Left lung (tissue), 10 donors: ENCODE data around the gene SYNGR1. TPM values are rescaled to one million over a fixed set of nuclear protein-coding genes. Genes with fewer than 3 reads are reported as not detected.

Experiments
- ATAC-seq: fragments of 200-7000 bp; cut with Tn5 transposase; one replicate; pipeline ENCODE4 v1.9.1; 2020; ENCODE audit warnings: moderate library complexity
- DNase-seq, 4 donors: peaks; one replicate each; pipeline ENCODE4 v3.0.0-alpha.2; 2013 to 2020
- H3K27ac ChIP-seq, 2 donors: fragments of 200-600 bp; sonication (generic) in 1 of 2; one replicate each; pipeline versions ENCODE4 v1.5.0 to v1.8.0; 2020 to 2021
- H3K27me3 ChIP-seq, 2 donors: fragments of 200-600 bp; sonication (generic) in 1 of 2; one replicate each; pipeline versions ENCODE4 v1.5.0 to v1.8.0; 2020 to 2021
- H3K36me3 ChIP-seq, 2 donors: fragments of 200-600 bp; sonication (generic) in 1 of 2; one replicate each; pipeline versions ENCODE4 v1.5.0 to v1.8.0; 2020 to 2021
- H3K4me1 ChIP-seq, 2 donors: fragments of 200-600 bp; one replicate each; pipeline ENCODE4 v1.8.0; 2021
- H3K4me3 ChIP-seq, 2 donors: fragments of 200-600 bp; sonication (generic) in 1 of 2; one replicate each; pipeline versions ENCODE4 v1.5.0 to v1.8.0; 2020 to 2021; ENCODE audit warnings: mild to moderate bottlenecking in 1 of 2
- H3K9me3 ChIP-seq, 2 donors: fragments of 200-600 bp; sonication (generic) in 1 of 2; one replicate each; pipeline versions ENCODE4 v1.5.0 to v1.8.0; 2020 to 2021
- intact Hi-C, 2 donors: fragments of 100-400 bp; cut with DNase I; formaldehyde crosslinking; loops; one replicate each; pipeline versions ENCODE4 v1.11.2 to v1.14.2; 2022
- polyA plus RNA-seq, 6 donors: library from polyadenylated mRNA; unstranded; fragments of 120-200 nt; gene quantifications; one replicate each; pipeline ENCODE4 v1.2.1, GENCODE V29; 2013; ENCODE audit not compliant: insufficient read length in 6 of 6
- total RNA-seq, 2 donors: library from RNA; stranded (reverse); fragmentation: NEBNext Ultra II Directional; extraction: Animal tissue kit (Norgen Biotek cat#: 25700); gene quantifications; one replicate each; pipeline ENCODE4 v1.2.1, GENCODE V29; 2021
- TF ChIP-seq, protein P1 (sequence below), 2 donors: fragments of 200-600 bp; sonication (generic) in 1 of 2; IDR thresholded peaks; one replicate each; pipeline versions ENCODE4 v1.5.0 to v1.8.0; 2021; ENCODE audit warnings: antibody characterized with exemption in 2 of 2
- donor health status: DM: no; HTN: yes; CAD: no.
- donor health status: DM: no; HTN: no; CAD: no.

Gene SYNGR1
- total and polyA plus RNA-seq, 8 donors = 5.5 to 32.0 (median 26.5) TPM

DNA sequence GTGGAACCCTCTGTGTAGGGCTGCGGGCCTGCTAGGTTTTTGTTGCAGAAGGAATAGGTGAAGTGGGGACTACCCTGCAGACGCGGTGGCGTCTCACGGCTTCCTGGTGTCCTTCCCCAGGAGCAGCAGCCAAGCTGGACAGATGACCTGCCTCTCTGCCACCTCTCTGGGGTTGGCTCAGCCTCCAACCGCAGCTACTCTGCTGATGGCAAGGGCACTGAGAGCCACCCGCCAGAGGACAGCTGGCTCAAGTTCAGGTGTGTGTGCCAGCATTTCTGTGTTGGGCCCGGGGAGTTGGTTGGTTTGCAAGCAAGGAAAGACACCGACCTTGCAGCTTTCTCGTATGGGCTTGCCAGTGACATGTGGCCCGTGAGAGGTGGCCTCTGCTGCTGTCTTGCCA, 65.1 kb downstream of the SYNGR1 start:
- DNase-seq = peak in 1 of 4 donors; percentile 62
- Histone ChIP-seq H3K27ac (no peak overlapping the region), H3K27me3 (no peaks in the 10 kb centered on the region), H3K4me1 (peaks cover 0 to 36% of the 10 kb centered on the region in 2 donors), H3K4me3 (no peak overlapping the region), H3K36me3 (peaks cover 0 to 51% of the 10 kb centered on the region in 2 donors), H3K9me3 (no peaks in the 10 kb centered on the region)
- TF ChIP-seq, protein P1, sequence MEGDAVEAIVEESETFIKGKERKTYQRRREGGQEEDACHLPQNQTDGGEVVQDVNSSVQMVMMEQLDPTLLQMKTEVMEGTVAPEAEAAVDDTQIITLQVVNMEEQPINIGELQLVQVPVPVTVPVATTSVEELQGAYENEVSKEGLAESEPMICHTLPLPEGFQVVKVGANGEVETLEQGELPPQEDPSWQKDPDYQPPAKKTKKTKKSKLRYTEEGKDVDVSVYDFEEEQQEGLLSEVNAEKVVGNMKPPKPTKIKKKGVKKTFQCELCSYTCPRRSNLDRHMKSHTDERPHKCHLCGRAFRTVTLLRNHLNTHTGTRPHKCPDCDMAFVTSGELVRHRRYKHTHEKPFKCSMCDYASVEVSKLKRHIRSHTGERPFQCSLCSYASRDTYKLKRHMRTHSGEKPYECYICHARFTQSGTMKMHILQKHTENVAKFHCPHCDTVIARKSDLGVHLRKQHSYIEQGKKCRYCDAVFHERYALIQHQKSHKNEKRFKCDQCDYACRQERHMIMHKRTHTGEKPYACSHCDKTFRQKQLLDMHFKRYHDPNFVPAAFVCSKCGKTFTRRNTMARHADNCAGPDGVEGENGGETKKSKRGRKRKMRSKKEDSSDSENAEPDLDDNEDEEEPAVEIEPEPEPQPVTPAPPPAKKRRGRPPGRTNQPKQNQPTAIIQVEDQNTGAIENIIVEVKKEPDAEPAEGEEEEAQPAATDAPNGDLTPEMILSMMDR (IDR thresholded peaks at IDR 0.05) = no peak
- intact Hi-C loops = no loop called here
- no peak for ATAC-seq

DNA sequence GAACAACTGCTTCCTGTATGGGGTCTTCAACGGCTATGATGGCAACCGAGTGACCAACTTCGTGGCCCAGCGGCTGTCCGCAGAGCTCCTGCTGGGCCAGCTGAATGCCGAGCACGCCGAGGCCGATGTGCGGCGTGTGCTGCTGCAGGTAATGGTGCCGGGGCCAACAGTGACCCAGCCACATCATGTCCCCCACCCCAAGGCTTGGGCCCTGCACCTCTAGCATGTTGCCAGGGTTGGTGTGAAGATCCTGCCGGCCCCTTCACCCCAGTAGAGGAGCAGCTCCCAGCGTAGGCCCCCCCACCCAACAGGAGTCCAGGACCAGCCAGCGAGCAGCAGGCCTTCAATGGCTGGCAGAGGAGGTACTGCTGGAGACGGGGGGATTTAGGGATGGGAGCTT, 65.7 kb downstream of the SYNGR1 start:
- ATAC-seq = no peak
- H3K27ac ChIP-seq = no peak overlapping the region
- H3K4me3 ChIP-seq = no peak overlapping the region
- DNase-seq = peak in 1 of 4 donors; percentile 59
- peaks cover 0 to 33% of the 10 kb centered on the region in 2 donors for H3K4me1 ChIP-seq
- TF ChIP-seq, protein P1 (IDR thresholded peaks at IDR 0.05) = no peak
- H3K36me3 ChIP-seq = peaks cover 0 to 57% of the 10 kb centered on the region in 2 donors
- H3K9me3 ChIP-seq = no peaks in the 10 kb centered on the region
- no peaks in the 10 kb centered on the region for H3K27me3 ChIP-seq
- intact Hi-C loops = no loop called here

DNA sequence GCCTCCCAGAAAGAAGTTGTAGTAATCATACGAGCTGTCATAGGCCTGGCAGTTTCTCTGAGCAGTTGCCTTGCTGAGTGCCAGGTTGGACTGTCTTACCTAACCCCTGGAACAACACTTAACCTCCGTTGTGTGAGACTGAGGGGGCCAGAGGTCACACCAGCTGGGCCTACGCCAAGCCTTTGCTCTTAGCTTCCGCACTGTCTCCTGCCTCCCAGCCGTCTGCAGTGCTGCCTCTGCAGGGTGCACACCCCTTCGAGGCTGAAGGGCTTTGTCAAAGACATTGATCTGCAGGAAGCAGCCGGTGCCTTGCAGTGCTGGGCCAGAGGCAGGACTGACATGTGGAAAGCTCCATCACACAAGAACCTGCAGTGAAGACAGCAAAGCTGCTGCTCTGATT, 66.5 kb downstream of the SYNGR1 start:
- Histone ChIP-seq H3K4me3 (no peak overlapping the region), H3K27me3 (no peaks in the 10 kb centered on the region), H3K36me3 (peaks cover 0 to 61% of the 10 kb centered on the region in 2 donors), H3K9me3 (no peaks in the 10 kb centered on the region), H3K4me1 (peaks cover 0 to 25% of the 10 kb centered on the region in 2 donors), H3K27ac (no peak overlapping the region)
- DNase-seq (peak in 1 of 4 donors; percentile 60), ATAC-seq (no peak)
- intact Hi-C loops = no loop called here
- TF ChIP-seq, protein P1 (IDR thresholded peaks at IDR 0.05) = no peak

DNA sequence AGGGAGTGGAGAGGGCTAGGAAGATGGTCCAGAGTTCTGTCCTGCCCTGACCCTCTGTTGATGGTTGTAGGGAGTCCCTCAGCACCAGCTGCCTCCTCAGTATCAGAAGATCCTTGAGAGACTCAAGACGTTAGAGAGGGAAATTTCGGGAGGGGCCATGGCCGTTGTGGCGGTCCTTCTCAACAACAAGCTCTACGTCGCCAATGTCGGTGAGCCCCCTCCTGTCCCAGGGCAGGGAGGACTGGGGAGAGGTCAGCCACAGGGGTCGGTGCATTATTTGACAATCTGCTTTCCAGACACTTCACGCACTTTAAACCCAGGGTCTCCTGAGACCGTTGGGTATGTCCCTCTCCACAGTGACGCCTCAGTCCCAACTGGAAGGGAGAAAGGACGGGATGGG, 67.8 kb downstream of the SYNGR1 start:
- no peak for ATAC-seq
- Histone ChIP-seq H3K27me3 (no peaks in the 10 kb centered on the region), H3K9me3 (no peaks in the 10 kb centered on the region), H3K4me1 (peaks cover 0 to 11% of the 10 kb centered on the region in 2 donors), H3K27ac (no peak overlapping the region), H3K36me3 (peaks cover 0 to 74% of the 10 kb centered on the region in 2 donors), H3K4me3 (no peak overlapping the region)
- TF ChIP-seq, protein P1 (IDR thresholded peaks at IDR 0.05) = no peak
- DNase-seq = peak in 1 of 4 donors; percentile 27
- intact Hi-C loops = no loop called here

DNA sequence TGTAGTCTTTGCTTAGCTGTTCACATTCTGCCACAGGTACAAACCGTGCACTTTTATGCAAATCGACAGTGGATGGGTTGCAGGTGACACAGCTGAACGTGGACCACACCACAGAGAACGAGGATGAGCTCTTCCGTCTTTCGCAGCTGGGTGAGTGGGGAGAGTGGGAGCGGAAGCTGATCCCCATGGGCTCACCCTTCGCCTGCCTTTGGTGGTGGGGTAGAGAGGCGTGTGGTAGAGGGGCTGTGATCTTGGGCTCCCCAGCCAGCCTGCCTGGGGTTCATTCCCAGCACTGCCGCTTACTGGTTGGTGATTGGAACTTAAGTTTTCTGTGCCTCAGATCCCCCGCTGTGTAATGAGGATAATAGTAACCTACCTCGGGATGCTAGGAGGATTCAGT, 68.9 kb downstream of the SYNGR1 start:
- Histone ChIP-seq H3K36me3 (peaks cover 0 to 83% of the 10 kb centered on the region in 2 donors), H3K9me3 (no peaks in the 10 kb centered on the region), H3K4me1 (peaks cover 0 to under 1% of the 10 kb centered on the region in 2 donors), H3K27ac (no peak overlapping the region), H3K4me3 (no peak overlapping the region), H3K27me3 (no peaks in the 10 kb centered on the region)
- ATAC-seq (no peak), DNase-seq (peak in 1 of 4 donors; percentile 29)
- intact Hi-C loops = no loop called here
- TF ChIP-seq, protein P1 (IDR thresholded peaks at IDR 0.05) = no peak
